Neutrophil (primary cell): ENCODE measurements around the gene CD79A.
A peak's percentile ranks its signal among the peaks of the same experiment; 100 is the strongest.

Experiments
- H3K27ac ChIP-seq: fragments of 200-600 bp; sonication (generic); 2 replicates; pipeline ENCODE4 v1.5.1; 2016; ENCODE audit warnings: mild to moderate bottlenecking, moderate library complexity
- H3K27me3 ChIP-seq: fragments of 200-600 bp; sonication (generic); 2 replicates; pipeline ENCODE4 v1.6.0; 2016; ENCODE audit warnings: mild to moderate bottlenecking
- H3K36me3 ChIP-seq: fragments of 200-600 bp; sonication (generic); 2 replicates; pipeline ENCODE4 v1.5.1; 2017
- H3K4me1 ChIP-seq, 2 experiments: fragments of 200-600 bp in 1 of 2; sonication (generic) in 1 of 2; 1 replicate in 1 of 2; 2 replicates in 1 of 2; pipeline versions ENCODE4 v1.5.1 to v1.6.1; 2013 to 2016; ENCODE audit warnings: low read depth in 1 of 2, low read length in 1 of 2, mild to moderate bottlenecking in 1 of 2, moderate library complexity in 1 of 2; ENCODE audit not compliant: control insufficient read depth in 1 of 2, insufficient read depth in 1 of 2
- H3K4me3 ChIP-seq, 2 experiments: fragments of 200-600 bp in 1 of 2; sonication (generic) in 1 of 2; 1 replicate in 1 of 2; 2 replicates in 1 of 2; pipeline ENCODE4 v1.5.1; 2013 to 2016; ENCODE audit warnings: low read depth in 1 of 2, low read length in 1 of 2, mild to moderate bottlenecking in 1 of 2, moderate library complexity in 1 of 2
- H3K9me3 ChIP-seq: fragments of 200-600 bp; sonication (generic); 2 replicates; pipeline ENCODE4 v1.5.1; 2016
- CTCF ChIP-seq: fragments of 200-600 bp; sonication (generic); IDR thresholded peaks from 2 replicates; pipeline ENCODE4 v1.5.1; 2016; ENCODE audit warnings: antibody characterized with exemption

Gene CD79A

DNA sequence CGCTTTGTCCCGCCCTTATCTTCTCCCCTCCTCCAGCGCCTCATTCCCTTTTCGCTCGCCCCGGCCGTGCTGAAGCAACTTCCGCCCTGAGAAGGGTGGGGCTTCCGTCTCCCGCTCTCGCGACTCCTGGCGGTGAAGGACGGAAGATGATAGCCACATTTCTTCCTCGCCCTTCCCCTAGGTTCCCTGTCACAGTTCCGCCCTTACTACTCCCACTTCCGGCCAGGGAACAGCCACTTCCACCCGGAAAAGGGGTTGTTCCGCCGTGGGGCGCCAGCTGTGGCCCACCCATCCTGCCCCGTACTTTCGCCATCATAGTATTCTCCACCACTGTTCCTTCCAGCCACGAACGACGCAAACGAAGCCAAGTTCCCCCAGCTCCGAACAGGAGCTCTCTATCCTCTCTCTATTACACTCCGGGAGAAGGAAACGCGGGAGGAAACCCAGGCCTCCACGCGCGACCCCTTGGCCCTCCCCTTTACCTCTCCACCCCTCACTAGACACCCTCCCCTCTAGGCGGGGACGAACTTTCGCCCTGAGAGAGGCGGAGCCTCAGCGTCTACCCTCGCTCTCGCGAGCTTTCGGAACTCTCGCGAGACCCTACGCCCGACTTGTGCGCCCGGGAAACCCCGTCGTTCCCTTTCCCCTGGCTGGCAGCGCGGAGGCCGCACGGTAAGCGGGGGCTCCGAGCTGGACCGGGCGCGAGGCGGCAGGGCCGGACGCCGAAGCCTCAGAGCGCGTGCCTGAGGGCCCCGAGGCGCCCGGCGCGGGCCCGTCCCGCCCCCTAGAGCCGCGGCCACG lies 17.3 kb upstream of the CD79A start, which contains the start of gene RPS19:
TSS of gene RPS19 (plus strand) at position 638 of the 801 bp plus-strand sequence. CDS start 520 bp downstream, outside the sequence.
- peak within 1 kb of the TSS; percentile 99 for H3K27ac ChIP-seq
- no peaks in the 10 kb centered on the region for H3K9me3 ChIP-seq
- peak; percentile 90 for TF ChIP-seq CTCF
- H3K27me3 ChIP-seq, result no peaks in the 10 kb centered on the region
- H3K4me1 ChIP-seq, result peaks cover 25 to 26% of the 10 kb centered on the region in 2 experiments
- peaks cover 13% of the 10 kb centered on the region for H3K36me3 ChIP-seq
- H3K4me3 ChIP-seq, result peak within 1 kb of the TSS; percentile 94 to 96

GRCh38 chr19:41860419-41861115 lies 16.5 kb upstream of the CD79A start:
- no peak for TF ChIP-seq CTCF
- Histone ChIP-seq H3K36me3 (peaks cover 13% of the 10 kb centered on the region), H3K27me3 (no peaks in the 10 kb centered on the region), H3K4me3 (peak overlapping the region; percentile 94 to 96), H3K27ac (peak overlapping the region; percentile 99), H3K9me3 (no peaks in the 10 kb centered on the region), H3K4me1 (peaks cover 25 to 26% of the 10 kb centered on the region in 2 experiments)

DNA sequence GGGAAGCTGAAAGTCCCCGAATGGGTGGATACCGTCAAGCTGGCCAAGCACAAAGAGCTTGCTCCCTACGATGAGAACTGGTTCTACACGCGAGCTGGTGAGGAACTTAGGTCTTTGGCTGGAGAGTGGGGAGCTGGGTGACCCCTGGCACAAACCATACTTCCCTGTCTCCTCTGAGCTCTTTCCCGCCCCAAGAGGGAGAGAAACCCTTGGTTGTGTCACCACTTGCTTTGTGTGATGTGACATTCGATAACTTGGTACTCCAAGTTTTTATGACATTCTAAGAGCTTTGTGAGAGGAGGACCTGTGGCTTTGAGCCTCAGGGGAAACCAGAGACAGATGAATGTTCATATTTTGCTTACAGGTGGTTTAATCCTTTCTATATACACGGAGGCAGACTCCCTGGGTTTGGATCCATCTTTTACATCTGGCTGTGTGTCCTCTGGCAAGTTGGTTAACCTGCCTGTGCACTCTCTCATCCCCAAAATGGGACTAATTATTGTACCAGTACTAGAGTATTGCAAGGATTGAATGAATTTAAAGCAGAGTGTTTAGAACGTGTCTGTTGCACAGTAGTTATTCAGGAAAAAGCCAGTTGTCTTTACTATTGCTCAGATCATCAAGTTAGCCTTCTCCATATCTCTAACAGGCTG lies 15.8 kb upstream of the CD79A start:
- Histone ChIP-seq H3K36me3 (peaks cover 13% of the 10 kb centered on the region), H3K27ac (peak overlapping the region; percentile 99), H3K27me3 (no peaks in the 10 kb centered on the region), H3K9me3 (no peaks in the 10 kb centered on the region), H3K4me3 (peak overlapping the region; percentile 94 to 96), H3K4me1 (peaks cover 27% of the 10 kb centered on the region in 2 experiments)
- no peak for TF ChIP-seq CTCF

- H3K9me3 ChIP-seq, result no peaks in the 10 kb centered on the region
- no peaks in the 10 kb centered on the region for H3K27me3 ChIP-seq
- peaks cover 13% of the 10 kb centered on the region for H3K36me3 ChIP-seq
- no peak overlapping the region for H3K27ac ChIP-seq
- peaks cover 33% of the 10 kb centered on the region in 2 experiments for H3K4me1 ChIP-seq
- no peak overlapping the region for H3K4me3 ChIP-seq
- TF ChIP-seq CTCF, result no peak
Observed at GRCh38 chr19:41861846-41862245, 15.2 kb upstream of the CD79A start.

DNA sequence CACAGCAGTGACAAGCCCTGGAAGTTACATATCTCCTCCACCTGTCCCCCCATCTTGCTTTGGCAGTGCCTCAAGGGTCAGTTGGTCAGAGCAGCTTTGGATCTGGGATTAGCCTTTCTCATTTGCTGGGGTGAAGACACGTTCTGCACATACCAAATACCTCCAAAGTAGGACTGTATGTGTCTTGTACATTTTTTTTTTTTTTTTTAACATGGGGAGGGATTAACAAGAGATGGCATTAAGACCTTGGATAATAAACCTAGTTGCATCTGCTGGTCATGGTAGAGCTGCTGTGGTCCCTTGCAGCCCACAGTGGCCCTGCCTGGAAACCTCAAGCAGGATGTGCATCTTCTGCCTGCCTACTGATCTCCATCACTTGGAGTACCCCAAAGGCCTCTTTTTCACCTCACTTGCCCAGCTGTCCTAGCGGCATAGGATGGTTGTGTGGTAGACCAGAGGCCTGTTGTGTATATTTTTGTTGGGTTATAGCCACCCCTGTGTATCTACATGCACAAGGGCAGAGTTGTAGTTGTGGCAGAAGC lies 14.6 kb upstream of the CD79A start:
- no peak for TF ChIP-seq CTCF
- peaks cover 35 to 37% of the 10 kb centered on the region in 2 experiments for H3K4me1 ChIP-seq
- no peak overlapping the region for H3K4me3 ChIP-seq
- no peaks in the 10 kb centered on the region for H3K9me3 ChIP-seq
- peaks cover 13% of the 10 kb centered on the region for H3K36me3 ChIP-seq
- H3K27me3 ChIP-seq, result no peaks in the 10 kb centered on the region
- H3K27ac ChIP-seq, result no peak overlapping the region
